ENCODE data around the gene ANP32B.

The ANP32B gene

GRCh38 chr9:98034593-98035546 is 51.7 kb downstream of the ANP32B start:
- DNase-seq = peak; percentile 90

- DNase-seq = no peak
Measured at GRCh38 chr9:98037357-98037756, 54.2 kb downstream of the ANP32B start.

DNA sequence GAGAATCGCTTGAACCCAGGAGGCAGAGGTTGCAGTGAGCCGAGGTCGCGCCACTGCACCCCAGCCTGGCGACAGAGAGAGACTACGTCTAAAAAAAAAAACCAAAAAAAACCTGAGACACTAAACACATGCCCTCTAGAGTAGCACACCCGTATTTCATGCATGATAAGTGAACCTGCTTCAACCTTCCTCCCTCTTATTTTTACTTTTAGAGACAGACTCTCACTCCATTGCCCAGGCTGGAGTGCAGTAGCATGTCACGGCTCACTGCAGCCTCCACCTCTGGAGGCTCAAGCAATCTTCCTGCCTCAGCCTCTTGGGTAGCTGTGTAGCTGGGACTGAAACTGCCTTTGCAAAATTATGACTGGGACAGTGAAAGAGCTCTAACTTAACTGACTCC is 55.8 kb downstream of the ANP32B start:
- DNase-seq = no peak

- no peak for DNase-seq
Measured at GRCh38 chr9:98039607-98040017, 56.5 kb downstream of the ANP32B start.

DNA sequence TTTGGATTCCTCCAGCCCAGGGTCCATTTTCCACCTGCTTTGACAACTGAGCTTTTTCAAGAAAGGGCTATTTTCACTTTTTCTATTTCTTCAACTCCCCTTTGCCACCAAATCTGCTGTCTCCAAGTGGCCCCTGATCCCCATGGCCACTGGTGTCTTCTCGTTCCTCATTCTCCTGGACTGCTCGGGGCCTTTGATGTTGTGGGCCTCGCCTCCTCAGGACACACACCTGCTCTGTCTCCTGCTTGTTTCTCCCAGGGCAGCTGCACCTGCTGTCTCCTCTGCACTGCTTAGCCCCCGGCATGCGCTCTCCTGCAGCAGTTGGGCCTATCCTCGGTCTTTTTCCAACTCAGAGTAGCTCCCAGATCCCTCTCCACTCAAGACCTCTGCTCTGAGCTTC is 57.1 kb downstream of the ANP32B start:
- DNase-seq = no peak

DNA sequence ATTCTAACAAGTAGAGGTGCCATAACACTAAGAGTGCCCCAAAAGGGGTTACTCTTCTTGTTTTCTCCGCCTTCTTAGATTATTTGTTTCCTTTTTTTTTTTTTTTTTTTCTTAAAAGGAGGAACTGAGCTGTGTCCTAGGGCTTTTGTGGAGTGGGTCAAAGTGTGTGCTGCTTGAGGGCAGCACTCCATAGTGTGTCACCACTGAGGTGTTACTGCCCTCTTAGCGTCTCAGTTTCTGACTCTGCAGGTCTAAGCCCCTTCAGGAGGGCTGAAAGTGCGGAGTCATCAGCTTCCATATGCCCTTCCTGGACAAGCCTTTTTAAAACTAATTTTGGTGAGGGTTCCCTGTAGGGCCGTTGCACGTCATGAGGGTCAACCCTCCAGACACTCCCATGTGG is 60.8 kb downstream of the ANP32B start:
- DNase-seq = no peak

- DNase-seq = peak; percentile 31
Measured at GRCh38 chr9:98045234-98046179, 62.4 kb downstream of the ANP32B start.

DNA sequence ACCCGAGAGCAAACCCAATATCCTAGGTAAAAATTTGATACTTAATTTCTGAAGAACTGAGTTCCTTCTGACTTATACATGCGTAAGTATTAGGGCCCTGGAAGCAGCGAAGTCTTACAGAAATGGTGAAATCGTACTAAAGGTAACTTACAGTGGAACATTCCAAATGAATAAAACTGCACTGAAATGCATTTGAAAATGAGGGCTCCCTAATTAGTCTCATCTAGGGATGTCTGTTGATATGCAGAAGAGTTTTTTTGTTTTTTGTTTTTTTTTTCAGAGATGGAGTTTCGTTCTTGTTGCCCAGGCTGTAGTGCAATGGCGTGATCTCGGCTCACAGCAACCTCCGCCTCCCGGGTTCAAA is 63.0 kb downstream of the ANP32B start:
- DNase-seq = no peak

- DNase-seq = no peak
Measured at GRCh38 chr9:98047002-98047401, 63.9 kb downstream of the ANP32B start.

DNA sequence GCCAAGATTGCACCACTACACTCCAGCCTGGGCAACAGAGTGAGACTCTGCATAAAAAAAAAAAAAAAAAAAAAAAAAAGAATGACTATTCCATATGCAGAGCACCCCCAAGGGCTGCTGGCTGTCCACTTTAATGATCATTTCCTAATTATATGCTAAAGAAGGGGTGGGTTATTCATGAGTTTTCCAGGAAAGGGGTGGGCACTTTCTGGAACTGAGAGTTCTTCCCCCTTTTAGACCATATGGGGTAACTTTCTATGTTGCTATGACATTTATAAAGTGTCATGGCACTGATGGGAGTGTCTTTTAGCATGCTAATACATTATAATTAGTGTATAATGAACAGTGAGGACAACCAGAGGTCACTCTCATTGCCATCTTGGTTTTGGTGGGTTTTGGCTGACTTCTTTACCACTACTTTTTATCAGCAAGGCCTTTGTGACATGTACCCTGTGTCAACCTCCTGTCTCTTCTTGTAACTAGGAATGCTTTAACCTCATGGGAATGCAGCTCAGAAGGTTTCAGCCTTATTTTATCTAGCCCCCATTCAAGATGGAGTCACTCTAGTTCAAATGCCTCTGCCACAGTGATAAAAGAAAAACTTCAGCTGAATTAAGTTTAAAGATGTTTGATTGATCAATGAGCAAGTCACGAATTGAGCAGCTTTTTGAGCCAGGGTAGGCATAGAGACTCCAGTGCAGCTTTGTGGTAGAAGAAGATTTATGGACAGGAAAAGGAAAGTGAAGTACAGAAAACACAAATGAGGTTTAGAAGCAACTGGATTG is 66.3 kb downstream of the ANP32B start:
- DNase-seq = no peak

DNA sequence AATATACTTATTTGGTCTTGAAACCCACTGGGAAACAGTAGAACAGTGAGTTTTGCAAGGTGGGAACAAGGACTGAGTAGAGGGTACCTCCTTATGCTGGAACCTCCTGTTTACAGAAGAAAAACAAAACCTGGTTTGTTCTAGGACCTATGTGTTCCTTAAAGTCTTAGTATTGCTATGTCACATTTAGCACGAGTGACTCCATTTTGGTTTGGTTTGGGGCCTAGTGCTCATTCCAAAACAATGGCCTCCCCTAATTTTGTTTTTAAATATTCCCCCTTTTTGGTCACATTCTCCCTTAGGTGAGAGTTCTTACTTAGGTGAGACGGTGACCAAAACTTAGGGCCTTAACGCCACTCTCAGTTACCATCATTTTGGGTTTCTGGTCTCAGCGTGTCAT is 67.2 kb downstream of the ANP32B start:
- DNase-seq = no peak

DNA sequence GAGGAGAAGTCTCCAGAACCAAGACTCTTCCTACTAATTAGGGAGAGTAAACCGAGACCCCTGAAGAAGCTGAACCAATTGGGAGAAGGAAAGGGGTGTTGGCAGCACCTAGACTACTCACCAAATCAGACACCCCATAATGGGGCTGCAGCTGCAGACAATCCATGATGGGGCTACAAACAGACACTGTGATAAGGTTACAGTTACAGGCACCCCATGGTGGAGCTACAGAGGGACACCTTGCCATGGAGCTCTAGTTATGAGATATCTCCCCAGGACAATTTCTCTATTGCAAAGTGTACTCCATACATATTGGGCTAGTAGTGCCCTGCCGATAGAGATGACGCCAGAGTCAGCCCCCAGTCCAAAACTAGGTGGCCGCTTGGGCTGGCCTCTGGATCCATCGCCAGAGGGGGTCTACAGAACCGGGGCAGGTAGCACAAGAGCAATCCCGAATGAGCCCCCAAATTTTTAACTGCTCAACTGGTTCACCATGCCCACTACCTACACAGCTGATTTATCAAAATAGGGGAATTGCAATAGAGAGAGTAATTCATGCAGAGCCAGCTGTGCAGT is 71.3 kb downstream of the ANP32B start:
- DNase-seq = no peak

DNA sequence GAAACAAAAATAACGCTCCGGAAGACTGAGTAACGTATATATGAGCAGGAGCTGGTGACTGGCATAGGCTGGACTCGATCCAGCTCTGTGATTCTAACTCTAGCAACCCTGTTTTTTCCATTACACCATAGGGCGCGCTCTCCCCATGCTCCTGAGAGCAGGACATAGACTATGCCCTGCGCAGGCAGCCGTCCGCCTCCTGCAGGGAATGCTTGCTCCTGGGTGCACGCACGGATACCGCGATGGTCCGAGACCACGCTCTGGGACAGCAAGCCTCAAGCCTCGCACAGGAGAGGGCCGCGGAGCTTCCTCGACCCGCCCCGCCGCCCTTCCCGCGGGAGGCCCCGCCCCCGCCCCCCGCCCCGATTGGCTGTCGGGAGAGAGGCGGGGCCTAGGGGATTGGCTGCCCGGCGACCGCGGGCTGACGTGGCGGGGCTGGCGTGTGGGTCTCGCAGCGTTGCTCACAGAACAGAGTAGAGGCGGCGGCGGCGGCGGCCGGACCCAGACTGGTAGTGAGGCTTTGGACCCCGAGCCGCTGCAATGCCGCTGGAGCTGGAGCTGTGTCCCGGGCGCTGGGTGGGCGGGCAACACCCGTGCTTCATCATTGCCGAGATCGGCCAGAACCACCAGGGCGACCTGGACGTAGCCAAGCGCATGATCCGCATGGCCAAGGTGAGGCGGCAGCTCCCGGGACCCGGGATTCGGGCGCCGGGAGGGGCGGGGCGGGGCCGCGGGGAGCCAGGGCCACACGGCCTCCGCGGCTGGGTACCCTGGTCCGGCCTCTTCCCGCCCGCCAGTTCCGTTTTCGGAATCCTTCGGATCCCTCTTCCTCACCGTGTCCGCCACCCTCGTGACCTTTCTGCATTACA is 73.4 kb downstream of the ANP32B start, which contains the start of gene NANS:
Gene NANS, plus strand, starts transcription at position 464 of the 869 bp plus-strand sequence. Its CDS starts 77 bp downstream, at position 541.
- peak; percentile 93 for DNase-seq

- no peak for DNase-seq
Measured at GRCh38 chr9:98057138-98057799, 74.1 kb downstream of the ANP32B start.

GRCh38 chr9:98062161-98062560 is 79.0 kb downstream of the ANP32B start:
- DNase-seq = no peak

DNA sequence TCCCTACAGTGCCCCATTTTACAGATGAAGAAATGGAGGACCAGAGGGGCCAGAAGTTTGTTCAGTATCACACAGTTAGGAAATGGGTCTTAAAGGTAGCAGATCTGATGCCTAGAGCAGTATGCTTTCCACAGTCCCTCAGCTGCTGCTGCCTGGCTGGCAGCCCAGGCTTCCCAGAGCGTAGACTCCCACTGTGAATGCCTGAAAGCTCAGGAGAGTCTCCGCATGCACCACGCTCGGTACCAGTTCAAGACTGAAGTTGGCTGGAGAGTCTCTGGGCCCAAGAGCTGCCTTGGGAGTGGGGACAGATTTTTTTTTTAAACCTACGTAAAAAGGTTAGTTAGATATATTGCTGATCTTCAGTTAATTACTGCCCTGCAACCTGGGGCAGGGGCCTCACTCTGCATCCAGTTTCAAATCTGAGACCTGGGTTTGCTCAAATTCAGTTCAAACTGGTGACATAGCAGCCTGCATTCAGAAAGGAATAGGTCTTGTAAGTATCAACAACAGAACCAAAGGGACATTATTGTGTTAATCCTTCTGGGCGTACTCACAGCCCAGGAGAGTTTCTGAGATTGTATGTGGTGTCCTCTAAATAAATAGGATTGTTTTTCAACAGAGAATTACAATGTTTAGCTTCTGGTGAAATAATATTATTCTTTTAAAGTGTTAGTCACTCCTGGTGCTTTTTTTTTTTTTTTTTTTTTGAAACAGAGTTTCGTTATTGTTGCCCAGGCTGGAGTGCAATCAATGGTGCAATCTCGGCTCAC is 81.7 kb downstream of the ANP32B start:
- DNase-seq = no peak

All from activated naive CD4-positive, alpha-beta T cell treated with anti-CD3 and anti-CD28 coated beads, Interleukin-2, amount 50 U/mL, for 16 hours (primary cell).